Loucy (cell line): ENCODE results near the gene ASCC1.

Experiments used
- H2AFZ ChIP-seq: fragments of 200-600 bp; sonication (generic); 2 replicates; pipeline ENCODE4 v1.6.0; 2016; ENCODE audit warnings: antibody characterized with exemption, mild to moderate bottlenecking, low read length, moderate library complexity
- H3F3A ChIP-seq: fragments of 200-600 bp; 2 replicates; pipeline ENCODE4 v1.6.0; 2016; ENCODE audit warnings: antibody characterized with exemption, low read depth, mild to moderate bottlenecking
- H3K27me3 ChIP-seq: fragments of 200-600 bp; sonication (generic); 2 replicates; pipeline ENCODE4 v1.6.1; 2014; ENCODE audit warnings: low read length, mild to moderate bottlenecking; ENCODE audit not compliant: insufficient read depth, poor library complexity, severe bottlenecking
- H3K36me3 ChIP-seq: fragments of 200-600 bp; sonication (generic); 2 replicates; pipeline ENCODE4 v1.6.1; 2016; ENCODE audit warnings: low read length; ENCODE audit not compliant: insufficient read depth
- H3K4me1 ChIP-seq: fragments of 200-600 bp; sonication (generic); 2 replicates; pipeline ENCODE4 v1.5.1; 2014; ENCODE audit warnings: low read length, mild to moderate bottlenecking; ENCODE audit not compliant: insufficient read depth, poor library complexity, severe bottlenecking
- H3K4me2 ChIP-seq: fragments of 200-600 bp; sonication (generic); 2 replicates; pipeline ENCODE4 v1.6.0; 2014; ENCODE audit warnings: antibody characterized with exemption, low read length, low read depth, mild to moderate bottlenecking; ENCODE audit not compliant: poor library complexity, severe bottlenecking
- H3K4me3 ChIP-seq: fragments of 200-600 bp; sonication (generic); 2 replicates; pipeline ENCODE4 v1.5.1; 2014; ENCODE audit warnings: low read length, mild to moderate bottlenecking, mixed read lengths; ENCODE audit not compliant: poor library complexity, severe bottlenecking
- H3K79me2 ChIP-seq: fragments of 200-600 bp; sonication (generic); 2 replicates; pipeline ENCODE4 v1.6.1; 2014; ENCODE audit warnings: low read length; ENCODE audit not compliant: insufficient read depth
- H3K9ac ChIP-seq: fragments of 200-600 bp; sonication (generic); 2 replicates; pipeline ENCODE4 v1.6.0; 2014; ENCODE audit warnings: mild to moderate bottlenecking, low read depth, low read length, moderate library complexity; ENCODE audit not compliant: poor library complexity, severe bottlenecking
- H3K9me2 ChIP-seq: fragments of 200-600 bp; sonication (generic); replicated peaks from 2 replicates; pipeline ENCODE4 v1.6.1; 2016; ENCODE audit warnings: low read depth, low read length, mixed read lengths
- H3K9me3 ChIP-seq: fragments of 200-600 bp; sonication (generic); 2 replicates; pipeline ENCODE4 v1.6.1; 2014; ENCODE audit warnings: mild to moderate bottlenecking, antibody characterized with exemption, low read length, low read depth; ENCODE audit not compliant: insufficient read depth
- H4K20me1 ChIP-seq: fragments of 200-600 bp; sonication (generic); 2 replicates; pipeline ENCODE4 v1.6.0; 2014; ENCODE audit warnings: antibody characterized with exemption, low read length, mild to moderate bottlenecking; ENCODE audit not compliant: insufficient read depth, poor library complexity, severe bottlenecking
- EZH2phosphoT487 ChIP-seq: fragments of 200-600 bp; IDR thresholded peaks from 2 replicates; pipeline ENCODE4 v1.6.1; 2018; ENCODE audit warnings: antibody characterized with exemption, mild to moderate bottlenecking, moderate library complexity, borderline replicate concordance
- TF ChIP-seq, protein P1 (sequence below): fragments of 200-600 bp; sonication (generic); conservative IDR thresholded peaks from 2 replicates; pipeline ENCODE4 v1.5.1; 2014; ENCODE audit warnings: mild to moderate bottlenecking, antibody characterized with exemption, low read length

ASCC1 gene

DNA sequence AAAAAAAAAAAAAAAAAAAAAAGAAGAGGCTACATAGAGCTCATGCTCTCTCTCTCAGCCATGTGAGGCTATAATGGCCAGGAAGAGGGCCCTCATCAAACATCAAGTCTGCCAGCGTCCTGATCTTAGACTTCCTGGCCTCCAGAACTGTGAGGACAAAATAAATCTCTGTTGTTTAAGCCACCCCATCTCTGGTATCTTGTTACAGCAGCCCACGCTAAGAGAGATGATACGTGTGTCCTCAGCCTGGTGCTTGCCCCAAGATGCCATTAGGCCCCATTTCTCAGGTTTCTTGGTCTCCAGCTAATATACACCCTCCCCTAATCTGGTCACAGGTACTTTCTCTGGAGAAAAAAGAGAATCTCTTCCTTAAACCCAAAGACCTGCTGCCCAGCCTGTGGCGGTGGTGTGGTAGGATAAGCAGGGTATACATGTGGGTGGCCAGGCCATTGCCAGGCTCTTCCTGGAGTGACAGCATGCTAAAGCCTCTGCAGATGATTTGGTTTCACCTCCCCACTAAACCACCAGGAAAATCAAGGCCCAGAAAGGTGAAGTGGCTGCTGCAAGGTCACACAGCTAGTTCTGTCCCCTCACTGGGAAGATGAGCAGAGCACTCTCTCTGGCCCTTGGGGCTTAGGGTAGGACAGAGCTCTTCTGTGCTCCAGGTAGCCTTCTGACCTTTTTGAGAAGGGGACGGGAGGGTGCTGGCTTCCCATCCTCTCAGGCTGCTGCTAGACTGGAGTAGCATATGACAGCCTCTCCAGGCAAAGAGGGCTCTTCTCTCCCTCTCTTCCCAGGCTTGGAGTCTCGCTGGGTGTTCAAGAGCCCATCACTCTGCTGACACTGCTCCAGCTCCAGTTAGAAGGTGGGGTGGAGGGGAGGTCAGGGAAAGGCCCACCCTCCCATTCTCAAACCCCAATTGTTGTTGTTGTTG is 133.0 kb downstream of the ASCC1 start:
- no peak overlapping the region for H3K4me2 ChIP-seq
- H2AFZ ChIP-seq = no peak overlapping the region
- H3K27me3 ChIP-seq = no peaks in the 10 kb centered on the region

DNA sequence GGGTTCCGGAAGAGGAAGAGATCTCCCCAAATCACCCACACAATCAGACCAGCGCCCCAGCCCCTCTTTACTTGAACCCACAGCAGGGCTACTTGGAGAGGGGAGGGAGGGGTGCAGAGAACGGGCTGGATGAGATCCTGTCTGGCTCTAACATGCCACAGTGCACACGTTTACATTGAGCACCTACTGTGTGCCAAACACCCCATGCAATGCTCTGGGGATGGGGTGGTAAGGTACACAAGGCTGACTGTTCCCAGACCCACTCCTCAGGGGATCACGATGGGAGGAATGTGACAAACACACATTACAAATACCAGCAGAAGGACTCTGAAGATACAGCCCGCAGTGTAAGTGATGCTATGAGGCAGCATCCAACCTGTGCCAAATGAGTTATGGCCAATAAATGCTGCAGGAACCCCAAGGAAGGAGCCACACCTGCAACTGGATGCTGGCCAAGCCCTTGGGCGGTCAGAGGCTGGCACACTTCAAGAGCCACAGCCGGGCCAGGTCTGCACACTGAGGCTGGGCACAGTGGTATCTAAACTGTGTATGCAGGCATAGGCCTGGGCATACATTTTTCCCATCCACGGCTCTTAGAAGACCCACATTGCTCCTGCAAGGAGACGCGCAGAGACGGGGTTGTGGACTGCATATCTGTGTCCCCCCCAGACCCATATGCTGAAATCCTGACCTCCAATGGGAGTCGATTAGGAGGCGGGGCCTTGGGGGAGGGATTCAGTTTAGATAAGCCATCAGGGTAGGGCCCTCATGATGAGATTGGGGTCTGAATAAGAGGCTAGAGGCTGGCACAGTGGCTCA is 134.1 kb downstream of the ASCC1 start:
- no peaks in the 10 kb centered on the region for H3F3A ChIP-seq
- H2AFZ ChIP-seq = no peak overlapping the region
- no peak overlapping the region for H3K4me3 ChIP-seq
- TF ChIP-seq EZH2phosphoT487 = no peak
- TF ChIP-seq, protein P1, sequence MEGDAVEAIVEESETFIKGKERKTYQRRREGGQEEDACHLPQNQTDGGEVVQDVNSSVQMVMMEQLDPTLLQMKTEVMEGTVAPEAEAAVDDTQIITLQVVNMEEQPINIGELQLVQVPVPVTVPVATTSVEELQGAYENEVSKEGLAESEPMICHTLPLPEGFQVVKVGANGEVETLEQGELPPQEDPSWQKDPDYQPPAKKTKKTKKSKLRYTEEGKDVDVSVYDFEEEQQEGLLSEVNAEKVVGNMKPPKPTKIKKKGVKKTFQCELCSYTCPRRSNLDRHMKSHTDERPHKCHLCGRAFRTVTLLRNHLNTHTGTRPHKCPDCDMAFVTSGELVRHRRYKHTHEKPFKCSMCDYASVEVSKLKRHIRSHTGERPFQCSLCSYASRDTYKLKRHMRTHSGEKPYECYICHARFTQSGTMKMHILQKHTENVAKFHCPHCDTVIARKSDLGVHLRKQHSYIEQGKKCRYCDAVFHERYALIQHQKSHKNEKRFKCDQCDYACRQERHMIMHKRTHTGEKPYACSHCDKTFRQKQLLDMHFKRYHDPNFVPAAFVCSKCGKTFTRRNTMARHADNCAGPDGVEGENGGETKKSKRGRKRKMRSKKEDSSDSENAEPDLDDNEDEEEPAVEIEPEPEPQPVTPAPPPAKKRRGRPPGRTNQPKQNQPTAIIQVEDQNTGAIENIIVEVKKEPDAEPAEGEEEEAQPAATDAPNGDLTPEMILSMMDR = no peak
- no peaks in the 10 kb centered on the region for H3K27me3 ChIP-seq
- no peak overlapping the region for H3K4me2 ChIP-seq
- no peak overlapping the region for H3K9ac ChIP-seq
- no peaks in the 10 kb centered on the region for H3K9me2 ChIP-seq
- no peaks in the 10 kb centered on the region for H4K20me1 ChIP-seq
- no peaks in the 10 kb centered on the region for H3K36me3 ChIP-seq
- H3K79me2 ChIP-seq = no peaks in the 10 kb centered on the region
- H3K9me3 ChIP-seq = no peaks in the 10 kb centered on the region
- H3K4me1 ChIP-seq = peaks cover 22% of the 10 kb centered on the region

More for the DNA sequence above, 133.0 kb downstream of the ASCC1 start:
- H4K20me1 ChIP-seq = no peaks in the 10 kb centered on the region
- H3K9me3 ChIP-seq = no peaks in the 10 kb centered on the region
- H3K9me2 ChIP-seq = no peaks in the 10 kb centered on the region
- H3K4me1 ChIP-seq = peaks cover 22% of the 10 kb centered on the region
- H3K4me3 ChIP-seq = no peak overlapping the region
- no peak for TF ChIP-seq EZH2phosphoT487
- TF ChIP-seq, protein P1 = no peak
- H3K79me2 ChIP-seq = no peaks in the 10 kb centered on the region
- H3K36me3 ChIP-seq = no peaks in the 10 kb centered on the region
- H3F3A ChIP-seq = no peaks in the 10 kb centered on the region
- H3K9ac ChIP-seq = no peak overlapping the region

DNA sequence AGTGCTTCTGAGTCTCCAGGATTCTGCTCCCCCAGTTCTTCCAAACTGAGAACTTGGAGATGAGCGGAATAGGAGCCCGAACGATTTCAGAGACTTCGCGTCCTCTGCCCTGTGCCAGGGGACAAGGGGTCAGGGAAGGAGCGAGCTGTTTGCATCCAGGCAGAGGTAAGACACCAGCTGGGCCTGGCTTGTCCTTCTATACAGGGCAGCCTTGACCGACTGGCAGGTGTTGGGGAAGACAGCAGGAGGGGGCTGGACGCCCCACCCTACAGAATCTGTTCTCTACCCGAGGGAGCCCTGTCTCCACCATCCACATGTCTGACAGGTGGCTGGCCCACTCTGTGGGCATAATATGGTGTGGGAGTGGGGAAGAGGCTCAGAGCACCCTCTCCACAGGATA is 134.9 kb downstream of the ASCC1 start:
- peaks cover 23% of the 10 kb centered on the region for H3K4me1 ChIP-seq
- no peak overlapping the region for H3K9ac ChIP-seq
- H2AFZ ChIP-seq = no peak overlapping the region
- TF ChIP-seq EZH2phosphoT487 = no peak
- TF ChIP-seq, protein P1 = no peak
- H4K20me1 ChIP-seq = no peaks in the 10 kb centered on the region
- no peaks in the 10 kb centered on the region for H3K9me3 ChIP-seq
- no peaks in the 10 kb centered on the region for H3K9me2 ChIP-seq
- H3K27me3 ChIP-seq = no peaks in the 10 kb centered on the region
- H3K36me3 ChIP-seq = no peaks in the 10 kb centered on the region
- no peak overlapping the region for H3K4me2 ChIP-seq
- H3K4me3 ChIP-seq = no peak overlapping the region
- H3K79me2 ChIP-seq = no peaks in the 10 kb centered on the region
- no peaks in the 10 kb centered on the region for H3F3A ChIP-seq
